DMS 273 (cell line): ENCODE data around the gene NFKBIE.
"Not testable (repeated sequence)": the region's sequence is repeated elsewhere in the genome, so short reads cannot be mapped to it uniquely, and the experiment has no call there.

ENCODE experiments used
- DNase-seq: peaks from one replicate; lab custom pipeline; 2025; ENCODE audit not compliant: unreplicated experiment; lab: John Stamatoyannopoulos, UW

Gene NFKBIE

GRCh38 chr6:44265007-44265721 lies at the start of gene NFKBIE:
TSS of gene NFKBIE (minus strand) at chr6:44265551. CDS start at chr6:44265346, 205 bp downstream.
- peak; percentile 93 for DNase-seq

- DNase-seq = not testable (repeated sequence)
These were observed 49.3 kb upstream of the NFKBIE start for GRCh38 chr6:44314657-44315056.

GRCh38 chr6:44312901-44313788 lies 47.8 kb upstream of the NFKBIE start, which contains the start of gene AARS2:
TSS of gene AARS2 (minus strand) at chr6:44313347. CDS start at chr6:44313323, 24 bp downstream.
- peak; percentile 95 for DNase-seq

- no peak for DNase-seq
These were observed 46.4 kb upstream of the NFKBIE start for GRCh38 chr6:44311767-44312166.

- no peak for DNase-seq
These were observed 46.0 kb upstream of the NFKBIE start for GRCh38 chr6:44311304-44311703.

- DNase-seq = no peak
These were observed 44.9 kb upstream of the NFKBIE start for GRCh38 chr6:44310241-44310640.

- DNase-seq = no peak
These were observed 44.3 kb upstream of the NFKBIE start for GRCh38 chr6:44309631-44310030.

GRCh38 chr6:44309092-44309491 lies 43.7 kb upstream of the NFKBIE start:
- DNase-seq = no peak

- DNase-seq = no peak
These were observed 41.9 kb upstream of the NFKBIE start for GRCh38 chr6:44307217-44307616.

GRCh38 chr6:44306710-44307109 lies 41.4 kb upstream of the NFKBIE start:
- no peak for DNase-seq

- no peak for DNase-seq
These were observed 39.9 kb upstream of the NFKBIE start for GRCh38 chr6:44305200-44305725.

GRCh38 chr6:44304282-44305199 lies 39.2 kb upstream of the NFKBIE start:
- DNase-seq = peak; percentile 52

- no peak for DNase-seq
These were observed 38.5 kb upstream of the NFKBIE start for GRCh38 chr6:44303842-44304241.

GRCh38 chr6:44302856-44303255 lies 37.5 kb upstream of the NFKBIE start:
- DNase-seq = no peak

GRCh38 chr6:44301782-44302564 lies 36.6 kb upstream of the NFKBIE start:
- DNase-seq = no peak

GRCh38 chr6:44301106-44301505 lies 35.8 kb upstream of the NFKBIE start:
- no peak for DNase-seq

- no peak for DNase-seq
These were observed 35.0 kb upstream of the NFKBIE start for GRCh38 chr6:44300292-44300823.

- no peak for DNase-seq
These were observed 33.5 kb upstream of the NFKBIE start for GRCh38 chr6:44298864-44299263.

GRCh38 chr6:44298055-44298803 lies 32.9 kb upstream of the NFKBIE start:
- DNase-seq = peak; percentile 46
